Measurements from ENCODE around the gene KRT86. TPM values are rescaled to one million over a fixed set of nuclear protein-coding genes. Genes with fewer than 3 reads are reported as not detected.

The KRT86 gene
- total RNA-seq, 4 donors from 2014 or later, result 1.7 TPM; not detected in 3

GRCh38 chr12:52353766-52354165 lies 79.3 kb downstream of the KRT86 start:
- Histone ChIP-seq H3K9me3 (no peaks in the 10 kb centered on the region), H3K27ac (no peak overlapping the region), H3K4me1 (peaks cover 0 to 8% (median 0%) of the 10 kb centered on the region in 3 donors), H3K4me3 (no peak overlapping the region), H3K36me3 (no peaks in the 10 kb centered on the region), H3K27me3 (peaks cover 23% of the 10 kb centered on the region)
- TF ChIP-seq POLR2A (IDR thresholded peaks at IDR 0.05), result no peak
- WGBS, 2 donors (ENCODE audit: low coverage in 1 of 2), result 75% methylated on average over 2 of the region's 3 CpGs; no CpG with 5 or more reads in 1 of the 2 donors
- ATAC-seq, result no peak

GRCh38 chr12:52354200-52354599 lies 79.8 kb downstream of the KRT86 start:
- H3K36me3 ChIP-seq, result no peaks in the 10 kb centered on the region
- H3K4me1 ChIP-seq, result peaks cover 0 to 8% (median 0%) of the 10 kb centered on the region in 3 donors
- H3K9me3 ChIP-seq, result no peaks in the 10 kb centered on the region
- peaks cover 23% of the 10 kb centered on the region for H3K27me3 ChIP-seq
- ATAC-seq, result no peak
- no peak overlapping the region for H3K27ac ChIP-seq
- no peak overlapping the region for H3K4me3 ChIP-seq
- WGBS, 2 donors (ENCODE audit: low coverage in 1 of 2), result 28 to 42% methylated on average over 5 of the region's 5 CpGs
- TF ChIP-seq CTCF (IDR thresholded peaks at IDR 0.05) (no peak), EP300 (IDR thresholded peaks at IDR 0.05) (no peak), POLR2A (IDR thresholded peaks at IDR 0.05) (no peak), POLR2AphosphoS5 (IDR thresholded peaks at IDR 0.05) (no peak)

- Histone ChIP-seq H3K4me1 (peaks cover 0 to 8% (median 0%) of the 10 kb centered on the region in 3 donors), H3K27ac (no peak overlapping the region), H3K4me3 (no peak overlapping the region), H3K36me3 (no peaks in the 10 kb centered on the region), H3K9me3 (no peaks in the 10 kb centered on the region), H3K27me3 (peaks cover 23% of the 10 kb centered on the region)
- TF ChIP-seq POLR2A (IDR thresholded peaks at IDR 0.05) (no peak), CTCF (IDR thresholded peaks at IDR 0.05) (no peak), EP300 (IDR thresholded peaks at IDR 0.05) (no peak), POLR2AphosphoS5 (IDR thresholded peaks at IDR 0.05) (no peak)
- ATAC-seq, result no peak
- 86 to 90% methylated on average over 2 to 8 of the region's 8 CpGs for WGBS, 2 donors (ENCODE audit: low coverage in 1 of 2)
These were observed 80.7 kb downstream of the KRT86 start for GRCh38 chr12:52355176-52355575.

GRCh38 chr12:52356031-52356761 lies 81.8 kb downstream of the KRT86 start:
- no peak overlapping the region for H3K27ac ChIP-seq
- WGBS, 2 donors (ENCODE audit: low coverage in 1 of 2), result 80 to 97% methylated on average over 2 to 7 of the region's 56 CpGs
- ATAC-seq, result no peak

GRCh38 chr12:52356762-52357580 lies 82.5 kb downstream of the KRT86 start:
- H3K27ac ChIP-seq, result no peak overlapping the region
- no peak for ATAC-seq
- 93 to 95% methylated on average over 4 to 5 of the region's 20 CpGs for WGBS, 2 donors (ENCODE audit: low coverage in 1 of 2)
- no peaks in the 10 kb centered on the region for H3K9me3 ChIP-seq
- TF ChIP-seq EP300 (IDR thresholded peaks at IDR 0.05) (no peak), POLR2A (IDR thresholded peaks at IDR 0.05) (no peak), POLR2AphosphoS5 (IDR thresholded peaks at IDR 0.05) (no peak), CTCF (IDR thresholded peaks at IDR 0.05) (no peak)
- H3K4me3 ChIP-seq, result no peak overlapping the region
- H3K27me3 ChIP-seq, result peaks cover 23% of the 10 kb centered on the region
- no peaks in the 10 kb centered on the region for H3K36me3 ChIP-seq
- no peaks in the 10 kb centered on the region for H3K4me1 ChIP-seq

More at GRCh38 chr12:52356031-52356761, 81.8 kb downstream of the KRT86 start:
- Histone ChIP-seq H3K36me3 (no peaks in the 10 kb centered on the region), H3K4me1 (peaks cover 0 to 5% (median 0%) of the 10 kb centered on the region in 3 donors), H3K4me3 (no peak overlapping the region), H3K27me3 (peaks cover 23% of the 10 kb centered on the region), H3K9me3 (no peaks in the 10 kb centered on the region)
- TF ChIP-seq POLR2A (IDR thresholded peaks at IDR 0.05) (no peak), EP300 (IDR thresholded peaks at IDR 0.05) (no peak)

Other genes with a start within 250 kb of the KRT86 start
- gene NR4A1, start 223.2 kb upstream of the KRT86 start, total RNA-seq, result 10 to 100 TPM; 29.9 to 67.2 (median 35.2) TPM
- 10 to 100 TPM; 36.7 to 60.2 (median 52.6) TPM for gene ATG101, start 204.7 kb upstream of the KRT86 start, total RNA-seq
- gene SMIM41, start 194.9 kb upstream of the KRT86 start, total RNA-seq, result 10 to 100 TPM in 1 of 4 donors, 1 to 10 TPM in 3; 4.0 to 12.8 (median 4.6) TPM
- gene KRT80, start 82.6 kb upstream of the KRT86 start, total RNA-seq, result under 1 TPM in 3 of 4 donors, not detected in 1; 0.16 to 0.54 (median 0.31) TPM
- gene KRT7, start 41.4 kb upstream of the KRT86 start, total RNA-seq, result 10 to 100 TPM in 1 of 4 donors, 1 to 10 TPM in 2, under 1 TPM in 1; 0.47 to 78.7 (median 4.3) TPM
- under 1 TPM in 1 of 4 donors, not detected in 3; 0.27 TPM for gene KRT81, start 16.9 kb downstream of the KRT86 start, total RNA-seq
- not detected for gene KRT83, start 46.8 kb downstream of the KRT86 start, total RNA-seq
- not detected for gene KRT85, start 92.8 kb downstream of the KRT86 start, total RNA-seq
- not detected for gene KRT84, start 111.0 kb downstream of the KRT86 start, total RNA-seq
- not detected for gene KRT82, start 131.7 kb downstream of the KRT86 start, total RNA-seq
- not detected for gene KRT75, start 159.7 kb downstream of the KRT86 start, total RNA-seq
- gene KRT6B, start 177.5 kb downstream of the KRT86 start, total RNA-seq, result 10 to 100 TPM in 2 of 4 donors, 1 to 10 TPM in 1, under 1 TPM in 1; 0.54 to 60.8 (median 7.3) TPM
- gene KRT6C, start 199.2 kb downstream of the KRT86 start, total RNA-seq, result 10 to 100 TPM in 2 of 4 donors, under 1 TPM in 1, not detected in 1; 0.50 to 52.0 (median 17.1) TPM
- 100 to 1,000 TPM in 1 of 4 donors, 10 to 100 TPM in 2, 1 to 10 TPM in 1; 2.7 to 713 (median 61.8) TPM for gene KRT6A, start 218.6 kb downstream of the KRT86 start, total RNA-seq
- gene KRT5, start 245.7 kb downstream of the KRT86 start, total RNA-seq, result 100 to 1,000 TPM in 1 of 4 donors, 10 to 100 TPM in 1, 1 to 10 TPM in 2; 4.6 to 452 (median 18.6) TPM

Data from gastroesophageal sphincter (tissue), 4 donors.